HG03558 (cell line): ENCODE results near the gene MAOB.
"Not testable (repeated sequence)": the region's sequence is repeated elsewhere in the genome, so short reads cannot be mapped to it uniquely, and the experiment has no call there.

ENCODE experiments used
- ATAC-seq: cut with Tn5 transposase; IDR thresholded peaks from one replicate; pipeline ENCODE4 v1.9.1; 2021; ENCODE audit warnings: moderate number of reproducible peaks; ENCODE audit not compliant: unreplicated experiment; ENCODE audit errors: extremely low read depth

MAOB gene

GRCh38 chrX:43882294-43882681 is at the start of gene MAOB:
Gene MAOB (minus strand): TSS chrX:43882450. CDS start chrX:43882299, 151 bp downstream.
- no peak for ATAC-seq

DNA sequence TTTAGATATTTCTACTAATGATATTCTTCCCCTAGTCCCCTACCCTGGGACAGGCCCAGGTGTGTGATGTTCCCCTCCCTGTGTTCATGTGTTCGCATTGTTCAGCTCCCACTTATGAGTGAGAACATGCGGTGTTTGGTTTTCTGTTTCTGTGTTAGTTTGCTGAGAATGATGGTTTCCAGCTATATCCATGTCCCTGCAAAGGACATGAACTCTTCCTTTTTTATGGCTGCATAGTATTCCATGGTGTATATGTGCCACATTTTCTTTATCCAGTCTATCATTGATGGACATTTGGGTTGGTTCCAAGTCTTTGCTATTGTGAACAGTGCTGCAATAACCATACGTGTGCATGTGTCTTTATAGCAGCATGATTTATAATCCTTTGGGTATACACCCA is 39.8 kb upstream of the MAOB start:
- not testable (repeated sequence) for ATAC-seq

- ATAC-seq = not testable (repeated sequence)
Measured at GRCh38 chrX:43910772-43911171, 28.5 kb upstream of the MAOB start.

DNA sequence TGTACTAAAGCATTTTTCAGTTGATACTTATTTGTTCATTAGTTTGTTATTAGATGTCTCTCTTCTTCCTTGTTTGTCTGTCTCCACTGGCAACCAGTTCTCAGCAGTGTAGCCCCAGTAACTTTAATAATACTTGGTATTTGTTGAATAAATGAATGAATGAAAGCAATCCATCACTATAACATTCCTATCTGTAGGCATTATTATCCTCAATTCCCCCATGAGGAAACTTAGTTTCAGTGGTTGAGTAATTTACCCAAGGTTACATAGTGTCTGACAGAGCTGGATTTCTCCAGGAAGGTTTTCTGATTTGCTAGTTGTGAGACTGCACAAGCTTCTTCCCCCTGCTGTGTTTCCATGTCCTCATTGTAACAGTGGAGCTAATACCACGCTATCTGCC is 27.8 kb upstream of the MAOB start:
- no peak for ATAC-seq

DNA sequence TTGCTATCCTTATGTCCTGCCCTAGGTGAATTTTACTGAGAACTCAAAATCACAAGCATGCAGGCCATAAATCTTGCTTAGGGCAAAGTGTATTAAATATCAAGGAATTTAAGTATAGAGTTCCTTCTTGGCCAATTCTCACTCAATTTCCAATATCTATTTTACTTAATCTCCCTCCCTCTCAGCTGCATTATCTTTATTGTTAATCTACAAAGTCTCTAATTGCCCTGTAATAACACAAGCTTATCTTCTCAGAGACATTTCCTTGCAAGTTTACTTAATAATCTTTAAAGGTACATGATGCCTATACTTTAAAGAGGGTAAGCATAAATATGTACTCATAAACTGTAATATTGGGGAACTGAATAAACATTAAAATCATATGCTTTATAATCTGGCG is 26.9 kb upstream of the MAOB start:
- ATAC-seq = no peak

DNA sequence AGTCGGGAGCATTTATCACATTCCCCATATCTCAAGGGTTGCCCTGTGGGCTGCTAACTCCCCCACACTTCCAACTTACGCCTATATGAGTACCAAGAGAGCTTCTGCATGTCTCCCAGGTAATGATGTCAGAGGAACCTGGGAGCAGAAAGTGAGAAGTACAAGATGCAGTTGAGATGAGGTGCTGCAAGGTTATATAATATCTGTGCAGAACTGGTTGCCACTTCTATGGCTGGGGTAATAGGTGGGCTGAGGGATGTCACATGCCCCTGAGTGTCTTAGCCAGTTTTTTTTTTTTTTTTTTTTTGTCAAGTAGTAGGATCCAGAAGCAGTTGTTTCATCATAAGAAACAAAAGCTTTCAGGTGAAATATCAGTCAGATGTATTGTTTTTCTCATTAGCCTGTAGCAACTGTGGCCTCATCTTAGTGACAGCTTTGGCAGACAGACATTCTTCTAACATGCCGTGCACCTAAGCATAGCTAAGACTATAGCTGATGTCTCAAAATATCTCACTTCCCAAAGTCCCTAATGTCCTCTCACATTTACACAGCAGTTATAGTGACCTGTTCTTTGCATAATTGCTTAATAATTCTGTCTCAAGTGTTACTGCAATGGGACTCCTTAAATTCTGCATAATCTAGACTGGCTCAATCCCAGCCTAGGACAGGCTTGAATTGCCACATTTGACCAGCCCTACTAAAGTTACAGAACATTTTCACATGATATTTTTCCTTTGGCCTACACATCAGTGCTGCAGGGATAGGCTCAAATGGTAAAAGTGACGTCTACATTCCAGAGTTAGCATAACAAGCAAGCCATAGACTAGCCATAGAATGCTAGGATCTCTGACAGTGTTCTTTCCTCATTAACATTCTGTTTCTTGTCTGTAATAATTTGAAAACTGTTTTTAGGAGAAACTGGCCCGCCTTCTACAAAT is 17.9 kb upstream of the MAOB start:
- ATAC-seq = no peak

- no peak for ATAC-seq
Measured at GRCh38 chrX:43898406-43899035, 16.3 kb upstream of the MAOB start.

GRCh38 chrX:43897290-43897689 is 15.0 kb upstream of the MAOB start:
- ATAC-seq = no peak

DNA sequence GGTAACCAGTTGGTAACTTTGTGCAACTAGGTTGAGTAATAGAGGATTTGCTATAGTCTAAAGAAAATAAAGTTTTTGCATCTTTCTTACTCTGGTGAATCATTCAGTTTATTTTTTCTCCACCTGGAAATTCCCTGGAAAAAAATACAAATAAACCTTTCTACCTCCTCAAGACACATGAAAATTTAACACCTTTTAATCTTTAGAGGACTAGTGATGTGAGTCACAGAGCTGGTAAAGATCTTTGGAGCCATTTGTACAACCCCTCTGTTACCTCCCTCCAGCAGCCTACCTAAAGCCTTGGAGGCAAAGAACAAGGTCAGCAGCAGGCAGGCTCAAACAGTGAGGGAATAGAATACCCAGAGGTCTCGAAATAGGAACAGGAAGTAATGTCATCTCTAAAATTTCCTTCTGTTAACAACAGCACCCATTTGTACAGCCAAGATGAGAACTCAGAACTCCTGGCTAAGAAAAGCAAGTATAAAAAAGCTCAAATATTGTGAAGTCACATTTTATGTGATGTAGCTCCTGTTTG is 10.2 kb upstream of the MAOB start:
- no peak for ATAC-seq

DNA sequence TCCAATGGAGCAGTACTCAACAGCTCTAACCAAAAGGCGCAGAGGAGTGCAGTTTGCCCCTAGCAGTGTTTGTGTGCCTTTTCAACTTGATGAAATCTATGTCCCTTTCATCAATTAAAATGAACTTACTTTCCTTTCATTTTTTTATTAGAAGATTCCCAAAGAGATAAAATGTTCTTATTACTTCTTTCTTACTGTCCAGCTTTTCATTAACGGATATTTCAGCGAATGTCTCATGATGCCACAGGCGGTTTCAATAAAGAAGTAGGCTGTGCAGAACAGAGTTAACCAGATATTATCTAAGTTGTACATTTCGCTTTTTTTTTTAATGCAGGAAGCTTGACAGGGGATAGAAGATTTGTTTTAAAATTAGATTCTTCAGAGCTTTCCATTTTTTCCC is 3.4 kb upstream of the MAOB start:
- ATAC-seq = no peak

GRCh38 chrX:43881410-43882293 is 598 bp downstream of the MAOB start:
- ATAC-seq = no peak

DNA sequence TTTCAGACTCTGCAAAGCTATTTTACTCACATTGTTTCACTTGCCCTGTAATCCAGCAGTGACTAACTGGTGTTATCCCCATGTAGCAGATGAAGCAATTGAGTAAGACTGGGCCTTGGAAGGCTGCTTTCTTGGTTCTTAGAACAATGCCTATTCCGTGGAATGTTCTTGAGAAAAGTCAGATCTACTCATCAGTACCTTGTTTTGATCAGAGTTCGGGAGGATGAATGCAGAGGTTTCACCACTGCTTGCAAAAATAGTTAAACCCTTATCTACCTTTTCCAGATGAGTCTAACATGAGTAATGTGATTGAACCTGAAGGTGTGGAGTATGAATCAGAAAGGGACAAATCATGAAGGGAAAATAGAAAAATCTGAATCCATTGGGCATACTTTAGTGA is 1.8 kb downstream of the MAOB start:
- no peak for ATAC-seq

- ATAC-seq = no peak
Measured at GRCh38 chrX:43878906-43879526, 3.2 kb downstream of the MAOB start.

DNA sequence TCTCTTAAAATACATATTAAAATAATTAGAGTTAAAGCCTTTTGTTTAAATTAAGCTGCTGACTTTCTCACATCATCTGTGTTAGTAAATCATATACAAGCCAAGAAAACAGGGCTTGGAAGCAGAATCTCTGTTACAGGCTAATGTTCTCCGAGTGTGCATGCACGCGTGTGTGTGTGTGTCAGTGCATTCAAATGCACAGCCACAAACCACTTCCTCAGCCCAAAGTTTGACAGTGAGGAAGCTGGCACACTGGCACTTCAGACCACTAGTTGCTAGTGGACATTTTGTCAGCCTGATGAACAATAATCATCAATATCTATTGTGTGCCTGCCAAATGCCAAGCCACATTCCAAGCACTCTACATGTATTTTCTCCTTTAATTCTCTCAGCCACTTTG is 5.6 kb downstream of the MAOB start:
- ATAC-seq = no peak

DNA sequence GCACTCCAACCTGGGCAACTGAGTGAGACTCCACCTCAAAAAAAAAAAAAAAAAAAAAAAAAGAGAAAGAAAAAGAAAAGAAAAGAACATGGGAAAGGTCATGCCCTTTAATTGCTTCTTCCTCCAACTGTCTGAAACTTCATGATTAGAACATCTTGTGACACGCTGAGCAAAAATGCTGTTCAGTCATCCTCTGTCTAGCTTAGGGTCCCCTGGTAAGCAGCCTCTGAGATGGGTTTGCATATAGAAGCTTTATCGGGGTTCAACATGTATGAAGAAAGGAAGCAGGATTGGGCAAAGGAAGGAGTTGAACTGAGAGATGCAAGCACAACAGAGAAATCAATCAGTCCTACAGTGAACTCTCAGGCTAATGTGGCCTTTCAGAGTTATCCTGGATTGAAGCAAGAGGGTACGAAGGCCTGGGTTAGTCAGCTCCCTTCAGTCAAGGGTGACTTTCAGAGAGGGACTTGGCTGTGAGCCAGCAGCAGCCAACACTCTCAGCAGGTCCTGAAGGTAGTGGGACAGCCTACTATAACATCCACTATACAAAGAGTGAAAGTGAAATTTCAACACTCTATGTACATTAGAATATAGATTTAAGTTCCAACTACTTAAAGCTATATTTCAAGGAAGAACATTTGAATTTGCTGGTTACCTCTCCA is 11.4 kb downstream of the MAOB start:
- no peak for ATAC-seq

- ATAC-seq = no peak
Measured at GRCh38 chrX:43870011-43870410, 12.2 kb downstream of the MAOB start.

DNA sequence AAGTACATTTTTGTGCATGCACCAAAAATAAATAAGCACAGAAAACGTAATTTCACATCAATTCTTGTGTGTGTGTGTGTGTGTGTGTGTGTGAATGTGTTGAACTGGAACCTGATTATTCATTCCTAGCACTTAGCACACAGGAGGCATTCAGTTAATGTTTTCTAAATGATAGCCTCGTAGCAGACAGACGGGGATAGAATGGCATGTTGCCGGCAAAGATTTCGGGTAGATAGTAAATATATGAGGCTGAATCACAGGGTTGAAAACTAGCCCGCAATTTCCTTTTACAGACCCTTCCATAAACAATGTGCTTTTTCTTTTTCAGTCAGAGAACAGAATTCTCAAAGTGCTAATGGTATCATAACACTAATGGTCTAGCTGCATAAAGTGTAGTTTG is 13.5 kb downstream of the MAOB start:
- ATAC-seq = no peak

GRCh38 chrX:43866423-43866822 is 15.8 kb downstream of the MAOB start:
- ATAC-seq = no peak

- no peak for ATAC-seq
Measured at GRCh38 chrX:43865791-43866190, 16.5 kb downstream of the MAOB start.

DNA sequence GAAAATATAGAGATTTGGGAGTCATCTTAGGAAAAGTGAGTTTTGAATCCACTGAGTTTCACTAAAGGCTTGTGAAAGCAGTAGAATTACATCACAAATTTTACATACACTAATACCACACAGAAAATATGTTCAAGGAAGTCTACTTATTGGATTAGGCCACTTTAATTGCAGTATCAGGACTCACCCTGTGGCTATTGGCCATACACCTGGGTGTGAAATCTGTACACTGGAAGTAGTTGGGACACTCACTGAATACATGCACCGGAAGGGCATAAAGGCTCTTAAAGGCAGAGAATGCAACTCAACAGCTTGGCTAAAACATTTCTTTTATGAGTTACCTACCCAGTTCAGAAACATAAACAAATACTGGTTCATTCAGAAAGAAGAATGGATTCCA is 19.8 kb downstream of the MAOB start:
- ATAC-seq = no peak
